ENCODE results near the gene MATK. TPM values are rescaled to one million over a fixed set of nuclear protein-coding genes. Genes with fewer than 3 reads are reported as not detected.

MATK gene
- total and polyA plus RNA-seq, 10 of the 15 experiments (the other 5 are each of a cell fraction or from before 2014, with no cell fraction given) = 0.24 to 2.2 (median 1.1) TPM; not detected in 2

DNA sequence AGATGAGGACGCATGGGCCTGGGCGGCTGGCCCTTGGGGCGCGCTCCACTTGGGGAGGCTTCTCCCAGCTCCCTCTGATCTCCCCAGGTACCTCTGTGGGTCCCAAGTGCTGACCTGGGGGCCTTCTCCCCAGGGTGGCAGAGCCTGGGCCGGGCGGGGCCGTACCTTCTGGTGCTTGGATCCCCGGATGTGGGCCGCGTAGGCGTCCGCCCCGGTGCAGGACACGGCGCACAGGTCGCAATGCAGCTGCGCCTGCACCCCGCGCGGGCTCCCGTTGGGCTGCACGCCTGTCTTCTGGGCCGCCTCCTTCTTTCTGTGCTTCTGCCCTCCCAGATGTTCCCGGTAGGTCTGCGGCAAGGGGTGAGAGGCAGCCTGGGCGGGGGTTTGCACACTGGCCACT is 41.1 kb upstream of the MATK start:
- BruUV-seq (replicated peaks) = no TSS peak
- no peaks in the 10 kb centered on the region for H3K36me3 ChIP-seq (ENCODE audit: control insufficient read depth in 2 of 2, insufficient read depth in 2 of 2, low read length in 1 of 2)
- H3K9ac ChIP-seq (ENCODE audit: control insufficient read depth, insufficient read depth, low read length) = no peak overlapping the region
- FAIRE-seq = no peak
- in situ Hi-C loops (cut with MboI) = no loop called here
- H3K79me2 ChIP-seq (ENCODE audit: control insufficient read depth, insufficient read depth, low read length) = no peaks in the 10 kb centered on the region
- H3K4me1 ChIP-seq (ENCODE audit: control insufficient read depth, insufficient read depth, low read length) = no peaks in the 10 kb centered on the region
- no peak overlapping the region for H2AFZ ChIP-seq (ENCODE audit: control insufficient read depth, low read depth, low read length)
- POLR2A ChIA-PET = no interaction called here
- CTCF ChIA-PET = interaction anchor here (0.7 to 1.7 kb wide), 2 partner anchors 9 to 22 kb away, joined by 4 to 6 read pairs; no protein-coding TSS in a partner anchor
- H3K9me3 ChIP-seq (replicated peaks; ENCODE audit: control insufficient read depth, insufficient read depth, low read length) = no peaks in the 10 kb centered on the region
- H4K20me1 ChIP-seq (ENCODE audit: control insufficient read depth, insufficient read depth) = no peaks in the 10 kb centered on the region
- no peak overlapping the region for H3K4me2 ChIP-seq (ENCODE audit: control insufficient read depth, insufficient read depth)
- no peaks in the 10 kb centered on the region for H3K27me3 ChIP-seq (replicated peaks in 1 of 2; ENCODE audit: control insufficient read depth in 2 of 2, insufficient read depth in 2 of 2, low read length in 1 of 2)
- SMC1A ChIA-PET (ENCODE audit: uncharacterized antibody, unreplicated experiment) = no interaction called here
- no peak overlapping the region for H3K4me3 ChIP-seq
- RAD21 ChIA-PET (ENCODE audit: unreplicated experiment) = no interaction called here
- WGBS (ENCODE audit: insufficient coverage, insufficient replicate concordance, low lambda C conversion rate, missing lambda C conversion rate) = 93% methylated on average over 25 of the region's 26 CpGs
- intact Hi-C loops (cut with micrococcal nuclease; ENCODE audit: unreplicated experiment) = no loop called here
- TF ChIP-seq, protein P1, sequence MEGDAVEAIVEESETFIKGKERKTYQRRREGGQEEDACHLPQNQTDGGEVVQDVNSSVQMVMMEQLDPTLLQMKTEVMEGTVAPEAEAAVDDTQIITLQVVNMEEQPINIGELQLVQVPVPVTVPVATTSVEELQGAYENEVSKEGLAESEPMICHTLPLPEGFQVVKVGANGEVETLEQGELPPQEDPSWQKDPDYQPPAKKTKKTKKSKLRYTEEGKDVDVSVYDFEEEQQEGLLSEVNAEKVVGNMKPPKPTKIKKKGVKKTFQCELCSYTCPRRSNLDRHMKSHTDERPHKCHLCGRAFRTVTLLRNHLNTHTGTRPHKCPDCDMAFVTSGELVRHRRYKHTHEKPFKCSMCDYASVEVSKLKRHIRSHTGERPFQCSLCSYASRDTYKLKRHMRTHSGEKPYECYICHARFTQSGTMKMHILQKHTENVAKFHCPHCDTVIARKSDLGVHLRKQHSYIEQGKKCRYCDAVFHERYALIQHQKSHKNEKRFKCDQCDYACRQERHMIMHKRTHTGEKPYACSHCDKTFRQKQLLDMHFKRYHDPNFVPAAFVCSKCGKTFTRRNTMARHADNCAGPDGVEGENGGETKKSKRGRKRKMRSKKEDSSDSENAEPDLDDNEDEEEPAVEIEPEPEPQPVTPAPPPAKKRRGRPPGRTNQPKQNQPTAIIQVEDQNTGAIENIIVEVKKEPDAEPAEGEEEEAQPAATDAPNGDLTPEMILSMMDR (IDR thresholded peaks at IDR 0.05 in 2 of 3, conservative IDR thresholded peaks at IDR 0.05 in 1 of 3; ENCODE audit: control insufficient read depth in 2 of 3, extremely low read depth in 1 of 3, insufficient read depth in 1 of 3, low read depth in 3 of 3, low read length in 3 of 3) = no peak
- no peak for TF ChIP-seq POLR2A (IDR thresholded peaks at IDR 0.05; ENCODE audit: low read depth, low read length)
- no peak overlapping the region for H3K27ac ChIP-seq (ENCODE audit: control insufficient read depth, insufficient read depth)
- no peak for ATAC-seq
- DNase-seq (ENCODE audit: low read depth, low spot score) = no peak

DNA sequence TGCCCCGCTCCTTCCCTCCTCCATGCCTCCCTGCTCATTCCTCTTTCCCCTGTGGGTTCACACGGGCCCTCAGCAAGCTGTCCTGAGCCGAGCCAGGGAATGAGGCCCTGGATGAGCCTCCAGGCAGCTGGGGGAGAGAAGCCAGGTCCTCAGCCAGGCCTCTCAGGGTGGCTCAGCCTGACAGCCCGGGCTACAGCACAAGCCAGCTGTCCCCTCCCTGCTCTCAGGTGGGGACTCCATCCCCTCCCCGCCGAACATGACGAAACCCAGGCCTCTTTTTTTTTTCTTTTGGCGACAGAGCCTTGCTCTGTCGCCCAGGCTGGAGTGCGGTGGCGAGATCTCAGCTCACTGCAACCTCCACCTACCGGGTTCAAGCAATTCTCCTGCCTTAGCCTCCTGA is 40.0 kb upstream of the MATK start:
- in situ Hi-C loops (cut with MboI) = no loop called here
- no peak for DNase-seq (ENCODE audit: low read depth, low spot score)
- H4K20me1 ChIP-seq (ENCODE audit: control insufficient read depth, insufficient read depth) = no peaks in the 10 kb centered on the region
- TF ChIP-seq NFYA (IDR thresholded peaks at IDR 0.05; ENCODE audit: borderline replicate concordance, low read depth, low read length) (no peak), BCL3 (IDR thresholded peaks at IDR 0.05; ENCODE audit: borderline replicate concordance, insufficient read depth, low read depth, low read length, poor library complexity, severe bottlenecking) (no peak), TAF1 (IDR thresholded peaks at IDR 0.05; ENCODE audit: borderline replicate concordance, low read depth, low read length) (no peak), ZBTB4 (CRISPR knock-in tag; IDR thresholded peaks at IDR 0.05) (no peak), SMAD5 (IDR thresholded peaks at IDR 0.05; ENCODE audit: low read depth) (no peak), EZH2 (IDR thresholded peaks at IDR 0.05; ENCODE audit: borderline replicate concordance, control insufficient read depth, low read depth, low read length) (no peak), MEF2A (IDR thresholded peaks at IDR 0.05; ENCODE audit: insufficient read depth, low read depth, low read length) (no peak), NFXL1 (IDR thresholded peaks at IDR 0.05; ENCODE audit: borderline replicate concordance) (no peak), PAX5 (IDR thresholded peaks at IDR 0.05; ENCODE audit: borderline replicate concordance, low read depth, low read length) (no peak), NBN (IDR thresholded peaks at IDR 0.05) (no peak)
- ChIA-PET RAD21 (ENCODE audit: unreplicated experiment) (no interaction called here), SMC1A (ENCODE audit: uncharacterized antibody, unreplicated experiment) (no interaction called here), CTCF (no interaction called here), POLR2A (no interaction called here)
- no TSS peak for BruUV-seq (replicated peaks)
- H2AFZ ChIP-seq (ENCODE audit: control insufficient read depth, low read depth, low read length) = no peak overlapping the region
- no peaks in the 10 kb centered on the region for H3K79me2 ChIP-seq (ENCODE audit: control insufficient read depth, insufficient read depth, low read length)
- ATAC-seq = no peak
- intact Hi-C loops (cut with micrococcal nuclease; ENCODE audit: unreplicated experiment) = no loop called here
- H3K36me3 ChIP-seq (ENCODE audit: control insufficient read depth in 2 of 2, insufficient read depth in 2 of 2, low read length in 1 of 2) = no peaks in the 10 kb centered on the region
- H3K9me3 ChIP-seq (replicated peaks; ENCODE audit: control insufficient read depth, insufficient read depth, low read length) = no peaks in the 10 kb centered on the region
- no peak for FAIRE-seq
- H3K4me2 ChIP-seq (ENCODE audit: control insufficient read depth, insufficient read depth) = no peak overlapping the region
- no peak overlapping the region for H3K9ac ChIP-seq (ENCODE audit: control insufficient read depth, insufficient read depth, low read length)
- no peak overlapping the region for H3K4me3 ChIP-seq
- H3K27ac ChIP-seq (ENCODE audit: control insufficient read depth, insufficient read depth) = no peak overlapping the region
- WGBS (ENCODE audit: insufficient coverage, insufficient replicate concordance, low lambda C conversion rate, missing lambda C conversion rate) = 44% methylated on average over 11 of the region's 12 CpGs
- H3K4me1 ChIP-seq (ENCODE audit: control insufficient read depth, insufficient read depth, low read length) = no peaks in the 10 kb centered on the region
- no peaks in the 10 kb centered on the region for H3K27me3 ChIP-seq (replicated peaks in 1 of 2; ENCODE audit: control insufficient read depth in 2 of 2, insufficient read depth in 2 of 2, low read length in 1 of 2)

Data from GM12878 (cell line).